Gastroesophageal sphincter (tissue), 2 donors: ENCODE measurements around the gene RIMBP2.

Experiments
- POLR2A ChIP-seq, 2 donors: fragments of 450-650 bp; IDR thresholded peaks; one replicate each; pipeline ENCODE4 v1.6.1; 2017; ENCODE audit warnings: antibody characterized with exemption in 2 of 2, mild to moderate bottlenecking in 2 of 2, moderate library complexity in 1 of 2
- POLR2AphosphoS5 ChIP-seq: sonication (generic); formaldehyde crosslinking; IDR thresholded peaks from one replicate; pipeline ENCODE4 v1.6.1; 2017; ENCODE audit warnings: antibody characterized with exemption

GRCh38 chr12:130526813-130527212 is 189.3 kb downstream of the RIMBP2 start:
- TF ChIP-seq POLR2AphosphoS5: no peak
- no peak for TF ChIP-seq POLR2A (IDR thresholded peaks at IDR 0.05)
